BJ (cell line): ENCODE measurements around the gene NBEAL1. TPM values are rescaled to one million over a fixed set of nuclear protein-coding genes. Genes with fewer than 3 reads are reported as not detected.

Experiments
- CTCF ChIA-PET: fragments of 350-600 bp; formaldehyde crosslinking; extraction: SDS; loops from one replicate; lab custom pipeline; 2021; ENCODE audit warnings: antibody characterized with exemption, inconsistent platforms; lab: Yijun Ruan, JAX
- POLR2A ChIA-PET: fragments of 300-600 bp; sonication (Branson Sonifier 250); formaldehyde crosslinking; extraction: SDS; loops from one replicate; lab custom pipeline; 2021; ENCODE audit warnings: antibody characterized with exemption; lab: Charles Lee
- DNase-seq: peaks from one replicate; pipeline ENCODE4 v3.0.0-alpha.2; 2011; ENCODE audit warnings: low read depth
- H3K27me3 ChIP-seq: 2 replicates; pipeline ENCODE4 v1.6.0; 2011; ENCODE audit warnings: low read length; ENCODE audit not compliant: control insufficient read depth, insufficient read depth
- H3K36me3 ChIP-seq: 2 replicates; pipeline ENCODE4 v1.5.1; 2011; ENCODE audit warnings: low read length; ENCODE audit not compliant: control insufficient read depth, insufficient read depth
- H3K4me3 ChIP-seq: 2 replicates; pipeline ENCODE4 v1.5.1; 2011; ENCODE audit warnings: low read depth, mild to moderate bottlenecking, control low read depth, low read length
- CTCF ChIP-seq: IDR thresholded peaks from 2 replicates; pipeline ENCODE4 v1.5.1; 2011; ENCODE audit warnings: low read depth, mild to moderate bottlenecking, control low read depth, inconsistent platforms, low read length, moderate library complexity; ENCODE audit not compliant: insufficient read depth
- polyA plus RNA-seq: library from polyadenylated mRNA; depleted of rRNA; stranded (reverse); fragments of >200 nt; gene quantifications from 2 replicates; pipeline ENCODE4 v1.2.3, GENCODE V29; 2011

NBEAL1 gene
- polyA plus RNA-seq, 1 experiment = 5.9 TPM

- Histone ChIP-seq H3K27me3 (no peaks in the 10 kb centered on the region), H3K36me3 (no peaks in the 10 kb centered on the region; the same call in 1 of the 2 replicates), H3K4me3 (peak overlapping the region; percentile 28)
- no peak for DNase-seq
- TF ChIP-seq CTCF = no peak
- CTCF ChIA-PET = no interaction called here
- POLR2A ChIA-PET = no interaction called here
Measured at GRCh38 chr2:203018181-203018580, 3.5 kb downstream of the NBEAL1 start.

- ChIA-PET CTCF (no interaction called here), POLR2A (no interaction called here)
- Histone ChIP-seq H3K27me3 (no peaks in the 10 kb centered on the region), H3K36me3 (no peaks in the 10 kb centered on the region; the same call in 1 of the 2 replicates), H3K4me3 (no peak overlapping the region; the same call in 1 of the 2 replicates)
- no peak for DNase-seq
- no peak for TF ChIP-seq CTCF
Measured at GRCh38 chr2:203019142-203019541, 4.5 kb downstream of the NBEAL1 start.

- ChIA-PET CTCF (no interaction called here), POLR2A (interaction anchor here (0.6 kb wide), 1 partner anchor 16 kb away, joined by 3 read pairs; no protein-coding TSS in a partner anchor)
- Histone ChIP-seq H3K4me3 (no peak overlapping the region), H3K27me3 (no peaks in the 10 kb centered on the region), H3K36me3 (no peaks in the 10 kb centered on the region)
- no peak for TF ChIP-seq CTCF
- DNase-seq = no peak
Measured at GRCh38 chr2:203021991-203022390, 7.3 kb downstream of the NBEAL1 start.

- H3K4me3 ChIP-seq = no peak overlapping the region
- ChIA-PET POLR2A (interaction anchor here (0.6 kb wide), 1 partner anchor 111 kb away, joined by 3 read pairs; the partner anchor contains the start of gene WDR12), CTCF (no interaction called here)
- H3K27me3 ChIP-seq = no peaks in the 10 kb centered on the region
- TF ChIP-seq CTCF = no peak
- no peak for DNase-seq
- H3K36me3 ChIP-seq = no peaks in the 10 kb centered on the region
Measured at GRCh38 chr2:203022751-203023150, 8.1 kb downstream of the NBEAL1 start.

- Histone ChIP-seq H3K36me3 (no peaks in the 10 kb centered on the region), H3K27me3 (no peaks in the 10 kb centered on the region), H3K4me3 (no peak overlapping the region)
- TF ChIP-seq CTCF = no peak
- ChIA-PET CTCF (no interaction called here), POLR2A (no interaction called here)
- DNase-seq = no peak
Measured at GRCh38 chr2:203025592-203025991, 10.9 kb downstream of the NBEAL1 start.
